Loucy (cell line): ENCODE data around the gene KIAA1210.

ENCODE experiments used
- H2AFZ ChIP-seq: fragments of 200-600 bp; sonication (generic); 2 replicates; pipeline ENCODE4 v1.6.0; 2016; ENCODE audit warnings: antibody characterized with exemption, mild to moderate bottlenecking, low read length, moderate library complexity
- H3F3A ChIP-seq: fragments of 200-600 bp; 2 replicates; pipeline ENCODE4 v1.6.0; 2016; ENCODE audit warnings: antibody characterized with exemption, low read depth, mild to moderate bottlenecking
- H3K27me3 ChIP-seq: fragments of 200-600 bp; sonication (generic); 2 replicates; pipeline ENCODE4 v1.6.1; 2014; ENCODE audit warnings: low read length, mild to moderate bottlenecking; ENCODE audit not compliant: insufficient read depth, poor library complexity, severe bottlenecking
- H3K36me3 ChIP-seq: fragments of 200-600 bp; sonication (generic); 2 replicates; pipeline ENCODE4 v1.6.1; 2016; ENCODE audit warnings: low read length; ENCODE audit not compliant: insufficient read depth
- H3K4me1 ChIP-seq: fragments of 200-600 bp; sonication (generic); 2 replicates; pipeline ENCODE4 v1.5.1; 2014; ENCODE audit warnings: low read length, mild to moderate bottlenecking; ENCODE audit not compliant: insufficient read depth, poor library complexity, severe bottlenecking
- H3K4me2 ChIP-seq: fragments of 200-600 bp; sonication (generic); 2 replicates; pipeline ENCODE4 v1.6.0; 2014; ENCODE audit warnings: antibody characterized with exemption, low read length, low read depth, mild to moderate bottlenecking; ENCODE audit not compliant: poor library complexity, severe bottlenecking
- H3K4me3 ChIP-seq: fragments of 200-600 bp; sonication (generic); 2 replicates; pipeline ENCODE4 v1.5.1; 2014; ENCODE audit warnings: low read length, mild to moderate bottlenecking, mixed read lengths; ENCODE audit not compliant: poor library complexity, severe bottlenecking
- H3K79me2 ChIP-seq: fragments of 200-600 bp; sonication (generic); 2 replicates; pipeline ENCODE4 v1.6.1; 2014; ENCODE audit warnings: low read length; ENCODE audit not compliant: insufficient read depth
- H3K9ac ChIP-seq: fragments of 200-600 bp; sonication (generic); 2 replicates; pipeline ENCODE4 v1.6.0; 2014; ENCODE audit warnings: mild to moderate bottlenecking, low read depth, low read length, moderate library complexity; ENCODE audit not compliant: poor library complexity, severe bottlenecking
- H3K9me2 ChIP-seq: fragments of 200-600 bp; sonication (generic); replicated peaks from 2 replicates; pipeline ENCODE4 v1.6.1; 2016; ENCODE audit warnings: low read depth, low read length, mixed read lengths
- H3K9me3 ChIP-seq: fragments of 200-600 bp; sonication (generic); 2 replicates; pipeline ENCODE4 v1.6.1; 2014; ENCODE audit warnings: mild to moderate bottlenecking, antibody characterized with exemption, low read length, low read depth; ENCODE audit not compliant: insufficient read depth
- H4K20me1 ChIP-seq: fragments of 200-600 bp; sonication (generic); 2 replicates; pipeline ENCODE4 v1.6.0; 2014; ENCODE audit warnings: antibody characterized with exemption, low read length, mild to moderate bottlenecking; ENCODE audit not compliant: insufficient read depth, poor library complexity, severe bottlenecking
- EZH2phosphoT487 ChIP-seq: fragments of 200-600 bp; IDR thresholded peaks from 2 replicates; pipeline ENCODE4 v1.6.1; 2018; ENCODE audit warnings: antibody characterized with exemption, mild to moderate bottlenecking, moderate library complexity, borderline replicate concordance
- TF ChIP-seq, protein P1 (sequence below): fragments of 200-600 bp; sonication (generic); conservative IDR thresholded peaks from 2 replicates; pipeline ENCODE4 v1.5.1; 2014; ENCODE audit warnings: mild to moderate bottlenecking, antibody characterized with exemption, low read length

The KIAA1210 gene

GRCh38 chrX:119132961-119133360 is 5.3 kb upstream of the KIAA1210 start:
- H3K9me3 ChIP-seq = no peaks in the 10 kb centered on the region
- H3K27me3 ChIP-seq = no peaks in the 10 kb centered on the region
- H3K4me1 ChIP-seq = no peaks in the 10 kb centered on the region
- no peak overlapping the region for H3K4me3 ChIP-seq
- TF ChIP-seq, protein P1, sequence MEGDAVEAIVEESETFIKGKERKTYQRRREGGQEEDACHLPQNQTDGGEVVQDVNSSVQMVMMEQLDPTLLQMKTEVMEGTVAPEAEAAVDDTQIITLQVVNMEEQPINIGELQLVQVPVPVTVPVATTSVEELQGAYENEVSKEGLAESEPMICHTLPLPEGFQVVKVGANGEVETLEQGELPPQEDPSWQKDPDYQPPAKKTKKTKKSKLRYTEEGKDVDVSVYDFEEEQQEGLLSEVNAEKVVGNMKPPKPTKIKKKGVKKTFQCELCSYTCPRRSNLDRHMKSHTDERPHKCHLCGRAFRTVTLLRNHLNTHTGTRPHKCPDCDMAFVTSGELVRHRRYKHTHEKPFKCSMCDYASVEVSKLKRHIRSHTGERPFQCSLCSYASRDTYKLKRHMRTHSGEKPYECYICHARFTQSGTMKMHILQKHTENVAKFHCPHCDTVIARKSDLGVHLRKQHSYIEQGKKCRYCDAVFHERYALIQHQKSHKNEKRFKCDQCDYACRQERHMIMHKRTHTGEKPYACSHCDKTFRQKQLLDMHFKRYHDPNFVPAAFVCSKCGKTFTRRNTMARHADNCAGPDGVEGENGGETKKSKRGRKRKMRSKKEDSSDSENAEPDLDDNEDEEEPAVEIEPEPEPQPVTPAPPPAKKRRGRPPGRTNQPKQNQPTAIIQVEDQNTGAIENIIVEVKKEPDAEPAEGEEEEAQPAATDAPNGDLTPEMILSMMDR = no peak
- no peak for TF ChIP-seq EZH2phosphoT487
- no peaks in the 10 kb centered on the region for H3F3A ChIP-seq
- H3K9ac ChIP-seq = no peak overlapping the region
- H3K9me2 ChIP-seq = no peaks in the 10 kb centered on the region
- H3K4me2 ChIP-seq = no peak overlapping the region
- no peaks in the 10 kb centered on the region for H3K79me2 ChIP-seq
- H2AFZ ChIP-seq = no peak overlapping the region
- H4K20me1 ChIP-seq = no peaks in the 10 kb centered on the region
- no peaks in the 10 kb centered on the region for H3K36me3 ChIP-seq

DNA sequence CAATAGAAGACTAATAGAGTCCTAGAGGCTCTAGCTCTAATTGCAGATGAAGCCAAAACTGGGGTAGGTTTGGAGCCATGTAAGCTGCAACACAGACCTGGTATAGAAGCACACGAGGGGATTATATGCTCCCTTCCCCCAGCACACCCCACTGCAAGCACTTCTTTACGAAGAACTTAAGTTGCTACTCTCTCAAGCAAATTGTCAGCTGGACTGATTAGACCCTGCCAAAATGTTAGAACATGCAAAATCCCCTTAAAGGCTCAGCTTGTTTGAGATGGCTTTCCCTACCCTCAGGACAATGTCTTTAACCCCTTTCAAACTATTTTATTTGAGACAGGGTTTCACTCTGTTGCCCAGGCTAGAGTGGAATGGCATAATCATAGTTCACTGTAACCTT is 4.7 kb upstream of the KIAA1210 start:
- H4K20me1 ChIP-seq = no peaks in the 10 kb centered on the region
- no peaks in the 10 kb centered on the region for H3F3A ChIP-seq
- H3K79me2 ChIP-seq = no peaks in the 10 kb centered on the region
- H3K4me3 ChIP-seq = no peak overlapping the region
- no peak overlapping the region for H3K4me2 ChIP-seq
- H3K9ac ChIP-seq = no peak overlapping the region
- no peak overlapping the region for H2AFZ ChIP-seq
- H3K9me3 ChIP-seq = no peaks in the 10 kb centered on the region
- no peaks in the 10 kb centered on the region for H3K36me3 ChIP-seq
- no peaks in the 10 kb centered on the region for H3K27me3 ChIP-seq
- H3K9me2 ChIP-seq = no peaks in the 10 kb centered on the region
- no peaks in the 10 kb centered on the region for H3K4me1 ChIP-seq
- no peak for TF ChIP-seq EZH2phosphoT487
- TF ChIP-seq, protein P1 = no peak

GRCh38 chrX:119130911-119131310 is 3.3 kb upstream of the KIAA1210 start:
- H2AFZ ChIP-seq = no peak overlapping the region
- H3K4me2 ChIP-seq = no peak overlapping the region
- H3K36me3 ChIP-seq = no peaks in the 10 kb centered on the region
- no peak overlapping the region for H3K4me3 ChIP-seq
- H3K9me3 ChIP-seq = no peaks in the 10 kb centered on the region
- no peaks in the 10 kb centered on the region for H4K20me1 ChIP-seq
- no peak overlapping the region for H3K9ac ChIP-seq
- H3K27me3 ChIP-seq = no peaks in the 10 kb centered on the region
- H3F3A ChIP-seq = no peaks in the 10 kb centered on the region
- no peaks in the 10 kb centered on the region for H3K79me2 ChIP-seq
- no peaks in the 10 kb centered on the region for H3K9me2 ChIP-seq
- no peak for TF ChIP-seq EZH2phosphoT487
- TF ChIP-seq, protein P1 = no peak
- no peaks in the 10 kb centered on the region for H3K4me1 ChIP-seq
